Muscle of leg (tissue), 11 donors: Measurements from ENCODE around the gene PSMB10. TPM values are rescaled to one million over a fixed set of nuclear protein-coding genes. Genes with fewer than 3 reads are reported as not detected.

Experiments used
- DNase-seq: peaks from one replicate; pipeline ENCODE4 v3.0.0; 2013
- H3K27ac ChIP-seq: one replicate; pipeline ENCODE4 v1.5.1; 2013; ENCODE audit warnings: mild to moderate bottlenecking, low read length, control low read depth
- H3K27me3 ChIP-seq: one replicate; pipeline ENCODE4 v1.6.1; 2013; ENCODE audit warnings: low read length; ENCODE audit not compliant: control insufficient read depth, insufficient read depth
- H3K36me3 ChIP-seq: one replicate; pipeline ENCODE4 v1.6.1; 2013; ENCODE audit warnings: low read length; ENCODE audit not compliant: control insufficient read depth, insufficient read depth
- H3K4me1 ChIP-seq: one replicate; pipeline ENCODE4 v1.6.1; 2013; ENCODE audit warnings: low read length; ENCODE audit not compliant: control insufficient read depth, insufficient read depth
- H3K4me3 ChIP-seq: one replicate; pipeline ENCODE4 v1.5.1; 2013; ENCODE audit warnings: low read length, control low read depth
- H3K9me3 ChIP-seq: replicated peaks from 2 replicates; pipeline ENCODE4 v1.6.1; 2013; ENCODE audit warnings: low read depth, low read length; ENCODE audit not compliant: control insufficient read depth
- WGBS: methylation state at CpG from one replicate; pipeline ENCODE4 v1.1.5; 2013; ENCODE audit warnings: missing lambda C conversion rate; ENCODE audit not compliant: insufficient coverage; 5-methylcytosine and 5-hydroxymethylcytosine counted together
- polyA plus RNA-seq, 8 donors: library from polyadenylated mRNA; unstranded; fragments of 120-200 nt; gene quantifications; one replicate each; pipeline versions ENCODE4 v1.2.1 to v1.2.3, GENCODE V29; 2013; ENCODE audit warnings: inconsistent platforms in 1 of 8, low replicate concordance in 1 of 8; ENCODE audit not compliant: insufficient read length in 8 of 8, insufficient read depth in 1 of 8
- total RNA-seq: library from RNA; stranded (reverse); fragments of 120-200 nt; gene quantifications from one replicate; pipeline ENCODE4 v1.2.4, GENCODE V29; 2013

PSMB10 gene
- total and polyA plus RNA-seq, 9 donors = 24.7 to 44.6 (median 32.6) TPM

- Histone ChIP-seq H3K9me3 (no peaks in the 10 kb centered on the region), H3K36me3 (no peaks in the 10 kb centered on the region), H3K27me3 (no peaks in the 10 kb centered on the region), H3K27ac (peak overlapping the region; percentile 94), H3K4me1 (peaks cover 18% of the 10 kb centered on the region), H3K4me3 (peak overlapping the region; percentile 99)
- WGBS = 19% methylated on average over 3 of the region's 14 CpGs
- DNase-seq = no peak
Measured at GRCh38 chr16:67893743-67894399, 42.8 kb downstream of the PSMB10 start.

GRCh38 chr16:67892899-67893742, 43.5 kb downstream of the PSMB10 start, which contains the start of gene PSKH1:
TSS of gene PSKH1 (plus strand) at chr16:67893254. CDS start at chr16:67908750, 15,496 bp downstream.
- under 1% methylated on average over 86 of the region's 90 CpGs for WGBS
- no peaks in the 10 kb centered on the region for H3K27me3 ChIP-seq
- DNase-seq = peak; percentile 98
- H3K36me3 ChIP-seq = no peaks in the 10 kb centered on the region
- H3K27ac ChIP-seq = peak within 1 kb of the TSS; percentile 94
- no peaks in the 10 kb centered on the region for H3K9me3 ChIP-seq
- H3K4me1 ChIP-seq = peaks cover 23% of the 10 kb centered on the region
- peak within 1 kb of the TSS; percentile 99 for H3K4me3 ChIP-seq

- no CpG with 5 or more reads among the region's 5 CpGs for WGBS
- Histone ChIP-seq H3K27ac (no peak overlapping the region), H3K27me3 (no peaks in the 10 kb centered on the region)
Measured at GRCh38 chr16:67892375-67892774, 44.3 kb downstream of the PSMB10 start.

GRCh38 chr16:67888331-67888730, 48.3 kb downstream of the PSMB10 start:
- peaks cover 30% of the 10 kb centered on the region for H3K4me1 ChIP-seq
- H3K27me3 ChIP-seq = no peaks in the 10 kb centered on the region
- WGBS = 100% methylated on average over 1 of the region's 3 CpGs
- H3K4me3 ChIP-seq = no peak overlapping the region
- H3K36me3 ChIP-seq = peaks cover 29% of the 10 kb centered on the region
- peak; percentile 41 for DNase-seq
- no peaks in the 10 kb centered on the region for H3K9me3 ChIP-seq
- H3K27ac ChIP-seq = peak overlapping the region; percentile 35

More at GRCh38 chr16:67892375-67892774, 44.3 kb downstream of the PSMB10 start:
- no peak for DNase-seq
- H3K4me1 ChIP-seq = peaks cover 28% of the 10 kb centered on the region
- H3K9me3 ChIP-seq = no peaks in the 10 kb centered on the region
- peak overlapping the region; percentile 49 for H3K4me3 ChIP-seq
- H3K36me3 ChIP-seq = no peaks in the 10 kb centered on the region

DNA sequence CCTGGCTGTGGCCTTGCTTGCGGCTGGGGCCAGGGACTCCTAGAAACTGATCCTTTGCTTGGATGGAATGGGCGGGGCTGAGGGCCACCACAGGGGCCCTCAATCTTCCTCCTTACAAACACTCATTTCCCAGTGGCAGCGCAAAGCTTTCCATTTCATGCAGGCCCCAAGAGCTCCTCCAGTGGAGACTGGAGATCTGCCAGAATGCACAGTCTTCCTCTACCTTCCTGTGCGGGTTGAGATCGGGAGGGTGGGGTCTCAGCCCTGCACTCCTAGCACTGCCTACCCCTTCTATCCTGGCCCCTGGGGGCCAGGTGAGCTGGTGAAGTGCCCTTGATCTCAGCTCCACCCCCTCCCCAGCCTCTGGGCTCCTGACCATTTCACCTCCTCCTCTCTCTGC, 50.3 kb downstream of the PSMB10 start:
- peaks cover 46% of the 10 kb centered on the region for H3K36me3 ChIP-seq
- peaks cover 48% of the 10 kb centered on the region for H3K4me1 ChIP-seq
- 92% methylated on average over 2 of the region's 5 CpGs for WGBS
- H3K27me3 ChIP-seq = no peaks in the 10 kb centered on the region
- no peak for DNase-seq
- H3K27ac ChIP-seq = no peak overlapping the region
- no peak overlapping the region for H3K4me3 ChIP-seq
- no peaks in the 10 kb centered on the region for H3K9me3 ChIP-seq

- H3K27ac ChIP-seq = no peak overlapping the region
- H3K4me3 ChIP-seq = no peak overlapping the region
- peaks cover 50% of the 10 kb centered on the region for H3K36me3 ChIP-seq
- WGBS = 87% methylated on average over 15 of the region's 19 CpGs
- H3K4me1 ChIP-seq = peaks cover 52% of the 10 kb centered on the region
- no peaks in the 10 kb centered on the region for H3K27me3 ChIP-seq
- DNase-seq = no peak
- no peaks in the 10 kb centered on the region for H3K9me3 ChIP-seq
Measured at GRCh38 chr16:67885976-67886375, 50.7 kb downstream of the PSMB10 start.

- 86% methylated on average over 10 of the region's 12 CpGs for WGBS
- no peak for DNase-seq
- Histone ChIP-seq H3K27me3 (no peaks in the 10 kb centered on the region), H3K4me1 (peaks cover 57% of the 10 kb centered on the region), H3K36me3 (peaks cover 54% of the 10 kb centered on the region), H3K9me3 (no peaks in the 10 kb centered on the region), H3K4me3 (no peak overlapping the region), H3K27ac (no peak overlapping the region)
Measured at GRCh38 chr16:67885545-67885944, 51.1 kb downstream of the PSMB10 start.

GRCh38 chr16:67884684-67885083, 52.0 kb downstream of the PSMB10 start, which contains the start of gene NRN1L:
TSS of gene NRN1L (plus strand) at chr16:67884885. CDS start at chr16:67884904, 19 bp downstream.
- H3K4me3 ChIP-seq = no peak within 1 kb of the TSS
- peak; percentile 94 for DNase-seq
- no peaks in the 10 kb centered on the region for H3K9me3 ChIP-seq
- H3K27me3 ChIP-seq = no peaks in the 10 kb centered on the region
- 5% methylated on average over 21 of the region's 22 CpGs for whole genome bisulfite sequencing
- peaks cover 63% of the 10 kb centered on the region for H3K36me3 ChIP-seq
- H3K4me1 ChIP-seq = peaks cover 65% of the 10 kb centered on the region
- H3K27ac ChIP-seq = peak within 1 kb of the TSS; percentile 100
